Cerebellar cortex (tissue), 1 donor: ENCODE results near the gene EPB41L3.
"Not testable (repeated sequence)": the region's sequence is repeated elsewhere in the genome, so short reads cannot be mapped to it uniquely, and the experiment has no call there.

ENCODE experiments used
- DNase-seq: peaks from one replicate; pipeline ENCODE4 v3.0.0-alpha.2; 2015; ENCODE audit warnings: low spot score

EPB41L3 gene

DNA sequence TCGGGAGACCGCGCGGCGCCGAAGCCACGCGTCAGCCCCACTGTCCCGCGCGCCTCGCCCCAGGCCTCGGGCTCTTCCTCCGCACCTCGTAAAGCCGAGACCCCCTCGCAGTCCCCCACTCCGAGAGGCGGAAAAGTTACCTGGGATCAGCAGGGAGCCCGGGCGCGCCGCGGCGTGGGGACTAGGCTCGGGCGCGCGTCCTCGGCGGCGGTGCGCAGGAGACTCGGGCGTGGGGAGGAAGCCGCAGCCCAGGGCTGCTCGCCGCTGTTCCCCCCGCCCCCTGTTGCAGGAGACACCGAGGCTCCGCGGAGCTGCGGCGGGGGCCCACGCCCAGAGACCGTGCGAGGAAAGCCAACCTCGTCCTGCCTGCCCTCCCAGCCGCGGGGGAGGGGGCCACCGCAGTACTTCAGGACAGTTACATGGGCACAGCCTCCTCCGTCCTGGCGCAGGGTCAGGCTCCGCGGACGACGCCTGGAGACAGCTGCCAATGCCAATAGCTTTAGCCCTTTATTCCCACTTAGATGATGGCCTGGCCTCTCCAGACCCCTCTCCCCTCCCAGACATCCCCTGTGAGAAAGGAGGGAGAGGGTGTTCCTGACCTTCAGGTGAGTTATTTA is at the start of gene EPB41L3:
Gene EPB41L3, minus strand, starts transcription at position 225 of the 617 bp plus-strand sequence. CDS start 54,814 bp downstream, outside the sequence.
- DNase-seq, result no peak

DNA sequence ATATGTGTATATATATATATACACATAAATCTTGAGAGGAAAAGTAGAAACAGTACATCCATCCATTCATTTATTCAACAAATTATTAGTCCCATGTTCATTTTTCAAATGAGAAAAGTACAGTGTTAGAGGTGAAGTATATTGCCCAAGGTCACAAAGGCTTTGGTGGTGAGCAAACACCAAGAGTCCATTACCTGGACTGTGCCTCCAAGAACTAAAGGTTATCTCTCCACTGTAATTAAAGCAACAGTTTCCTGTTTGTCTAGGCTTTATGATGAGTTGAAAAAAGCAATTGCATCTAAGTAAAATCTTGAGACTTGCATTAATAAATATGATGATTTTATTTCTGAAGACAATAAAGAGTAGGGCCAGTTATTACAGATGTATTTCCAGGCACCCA is 44.7 kb upstream of the EPB41L3 start:
- no peak for DNase-seq

DNA sequence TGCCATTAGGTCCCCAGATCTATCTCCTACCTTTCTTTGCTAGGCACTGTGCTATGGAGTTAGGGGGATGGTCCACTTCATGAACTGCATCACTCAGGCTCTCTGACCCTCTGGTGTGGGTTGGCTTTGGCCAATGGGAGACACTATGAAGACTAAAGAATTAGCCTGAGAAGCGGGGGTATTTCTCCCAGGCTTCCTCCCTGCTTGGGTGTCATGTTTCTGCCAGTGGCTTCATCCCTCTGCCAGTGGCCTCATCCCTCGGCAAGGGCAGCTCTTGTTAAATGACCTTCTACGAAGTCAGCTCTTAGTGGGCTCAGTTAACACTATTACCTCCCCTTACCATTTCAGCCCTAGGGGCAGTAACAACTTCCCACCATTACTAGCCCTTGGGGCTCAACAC is 41.9 kb upstream of the EPB41L3 start:
- no peak for DNase-seq

GRCh38 chr18:5584746-5585417 is 41.1 kb upstream of the EPB41L3 start:
- no peak for DNase-seq

- no peak for DNase-seq
These were observed 39.3 kb upstream of the EPB41L3 start for GRCh38 chr18:5582849-5583681.

- no peak for DNase-seq
These were observed 38.3 kb upstream of the EPB41L3 start for GRCh38 chr18:5582076-5582475.

GRCh38 chr18:5574843-5575242 is 31.0 kb upstream of the EPB41L3 start:
- no peak for DNase-seq

DNA sequence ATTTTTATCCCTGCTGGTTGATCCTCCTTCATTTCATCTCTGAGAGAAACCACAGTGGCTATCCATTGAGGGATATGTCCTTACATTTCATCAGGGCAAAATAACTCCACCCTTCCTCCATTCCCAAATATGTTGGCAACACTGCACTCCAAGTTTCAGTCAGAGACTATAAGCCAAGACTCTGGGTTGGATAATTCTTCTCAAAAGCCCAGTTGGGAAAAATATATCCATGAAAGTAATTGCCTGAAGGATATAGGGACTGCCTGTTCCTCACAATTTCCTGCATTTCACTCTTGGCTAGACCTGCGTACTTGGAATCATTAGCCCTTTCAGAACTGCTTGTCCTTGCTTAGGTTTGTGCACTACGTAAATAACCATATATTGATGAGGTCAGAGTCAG is 27.9 kb upstream of the EPB41L3 start:
- DNase-seq, result no peak

DNA sequence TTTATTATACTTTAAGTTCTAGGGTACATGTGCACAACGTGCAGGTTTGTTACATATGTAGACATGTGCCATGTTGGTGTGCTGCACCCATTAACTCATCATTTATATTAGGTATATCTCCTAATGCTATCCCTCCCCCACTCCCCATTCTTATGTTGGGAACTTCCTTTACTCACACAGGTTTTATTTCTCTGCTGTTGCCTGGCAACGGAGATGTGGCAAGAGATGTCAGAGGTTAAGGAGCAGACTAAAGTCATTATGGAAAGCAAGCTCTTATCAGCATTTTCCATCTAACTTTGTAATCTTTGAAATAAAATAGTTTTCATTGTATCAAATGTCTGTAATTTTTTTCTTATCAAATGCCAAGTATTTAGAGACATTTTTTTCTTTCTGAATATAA is 26.8 kb upstream of the EPB41L3 start:
- DNase-seq, result not testable (repeated sequence)

GRCh38 chr18:5568416-5568815 is 24.6 kb upstream of the EPB41L3 start:
- no peak for DNase-seq

GRCh38 chr18:5558851-5559250 is 15.1 kb upstream of the EPB41L3 start:
- no peak for DNase-seq

DNA sequence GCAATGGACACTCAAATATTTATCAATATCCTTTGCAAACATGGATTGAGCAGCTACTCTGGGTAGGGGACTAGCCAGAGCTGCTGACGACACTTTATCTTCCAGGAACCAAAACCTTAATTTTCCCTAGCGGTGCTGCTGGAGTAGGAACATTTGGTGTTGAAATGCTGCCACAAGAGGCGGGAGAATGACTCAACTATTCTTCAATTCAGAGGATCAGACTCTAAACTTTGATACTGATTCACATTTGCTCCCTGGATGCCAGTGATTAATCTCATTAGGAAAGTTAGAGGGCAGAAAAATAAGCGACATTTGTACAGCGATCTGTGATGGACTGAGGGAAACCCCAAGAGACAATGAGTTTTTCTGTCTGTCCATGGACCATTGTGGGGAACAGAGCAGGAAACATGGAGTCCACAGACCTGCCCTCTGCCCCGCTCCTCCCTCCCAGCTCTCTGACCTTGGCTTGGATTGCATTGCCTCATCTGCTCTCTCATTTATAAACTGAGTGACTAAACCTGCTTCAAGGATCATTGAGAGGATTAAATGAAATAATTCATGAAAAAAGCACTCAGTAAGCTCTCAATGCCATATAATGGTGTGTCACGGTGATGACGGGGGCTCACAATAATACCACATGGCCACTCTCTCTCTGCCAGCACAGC is 12.6 kb upstream of the EPB41L3 start:
- DNase-seq, result no peak

DNA sequence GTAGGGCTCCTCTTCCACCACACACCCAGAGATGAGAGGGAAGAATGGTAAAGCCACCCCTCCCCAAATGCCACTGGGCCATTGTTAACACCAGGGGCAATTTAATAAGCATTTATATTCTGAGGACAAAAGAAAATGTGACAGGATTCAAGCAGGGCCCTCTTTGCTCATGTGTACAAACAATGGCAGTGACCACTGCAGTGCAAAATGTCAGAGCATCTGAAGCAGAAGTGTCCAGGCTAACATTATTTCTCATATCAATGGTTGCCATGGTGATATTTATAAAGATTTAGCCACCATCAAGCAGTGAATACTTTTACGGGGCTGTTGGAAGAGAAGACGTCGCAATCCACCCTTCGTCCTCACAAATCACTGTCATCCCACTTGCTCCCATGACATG is 10.8 kb upstream of the EPB41L3 start:
- no peak for DNase-seq

- peak; percentile 78 for DNase-seq
These were observed 2.9 kb upstream of the EPB41L3 start for GRCh38 chr18:5546660-5547059.

DNA sequence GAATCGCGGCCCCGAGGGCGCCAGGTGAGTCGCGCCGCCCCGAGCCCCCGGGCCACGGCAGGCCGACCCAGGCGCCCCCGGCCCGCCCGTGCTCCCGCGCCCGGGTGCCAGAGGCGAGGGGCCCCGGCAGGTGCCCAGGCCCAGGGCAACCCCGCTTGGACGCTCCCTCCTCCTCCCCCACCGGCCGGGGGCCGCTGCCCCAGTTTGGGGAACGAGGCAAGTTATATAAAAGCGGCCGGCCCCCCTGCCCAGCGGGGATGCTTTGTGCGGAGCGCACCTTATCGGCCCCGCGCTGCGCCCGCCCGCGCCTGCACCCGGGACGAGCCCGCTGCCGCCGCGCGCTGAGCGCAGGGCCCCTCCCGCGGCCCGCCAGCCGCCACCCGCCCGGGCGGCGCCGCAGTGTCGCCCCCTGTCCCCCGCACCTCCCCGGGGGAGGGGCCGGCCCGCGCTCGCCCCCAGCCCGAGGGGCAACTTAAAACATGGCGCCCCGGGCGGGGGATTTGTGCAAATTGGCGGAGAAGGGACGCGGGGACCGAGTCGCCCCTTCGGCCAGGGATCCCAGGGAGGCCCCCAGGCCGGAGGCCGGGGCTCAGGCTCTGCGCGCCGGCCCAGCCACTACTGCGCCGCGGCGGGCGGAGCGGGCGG is 639 bp downstream of the EPB41L3 start:
- no peak for DNase-seq

DNA sequence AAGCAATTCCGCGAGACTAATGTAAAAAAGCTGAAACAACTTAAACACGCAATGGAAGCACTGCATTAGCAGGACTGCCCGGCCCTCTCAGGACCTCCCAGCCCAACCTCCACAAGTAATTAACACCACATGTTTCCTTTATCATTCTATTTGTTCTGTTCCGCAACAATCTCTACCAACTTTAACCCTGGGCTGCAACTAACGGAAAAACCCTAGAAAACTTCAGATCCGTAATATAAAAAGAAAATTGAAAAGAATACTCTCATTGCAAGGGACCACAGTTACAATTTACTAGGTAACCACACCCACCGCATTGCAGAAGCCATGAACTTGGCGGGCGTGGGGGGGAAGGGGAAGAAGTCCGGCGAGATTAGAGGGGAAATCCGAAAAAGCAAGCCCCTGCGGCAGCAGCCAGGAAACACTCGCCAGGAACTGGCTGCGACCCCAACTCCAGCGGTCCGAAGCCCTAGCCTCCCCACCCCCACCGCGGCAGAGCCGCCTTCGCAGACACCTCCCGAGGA is 1.2 kb downstream of the EPB41L3 start:
- no peak for DNase-seq

DNA sequence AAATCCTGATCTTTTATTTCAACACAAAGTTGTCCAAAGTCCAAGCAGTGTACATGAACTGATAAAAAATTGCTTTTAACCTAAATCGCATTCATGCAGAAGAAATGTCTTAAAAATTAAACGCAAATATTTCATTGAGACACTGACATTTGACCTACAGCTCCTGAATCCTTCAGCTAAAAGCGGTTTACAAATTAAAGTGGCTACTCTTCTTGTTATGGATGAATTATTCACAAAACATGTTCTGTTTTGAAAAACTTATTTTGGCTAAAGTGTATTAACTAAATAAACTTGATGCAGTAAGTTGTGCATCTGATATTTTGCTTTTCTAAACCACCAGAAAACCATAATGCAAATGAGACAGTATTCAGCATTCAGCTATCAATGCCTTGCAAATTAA is 2.2 kb downstream of the EPB41L3 start:
- DNase-seq, result no peak

DNA sequence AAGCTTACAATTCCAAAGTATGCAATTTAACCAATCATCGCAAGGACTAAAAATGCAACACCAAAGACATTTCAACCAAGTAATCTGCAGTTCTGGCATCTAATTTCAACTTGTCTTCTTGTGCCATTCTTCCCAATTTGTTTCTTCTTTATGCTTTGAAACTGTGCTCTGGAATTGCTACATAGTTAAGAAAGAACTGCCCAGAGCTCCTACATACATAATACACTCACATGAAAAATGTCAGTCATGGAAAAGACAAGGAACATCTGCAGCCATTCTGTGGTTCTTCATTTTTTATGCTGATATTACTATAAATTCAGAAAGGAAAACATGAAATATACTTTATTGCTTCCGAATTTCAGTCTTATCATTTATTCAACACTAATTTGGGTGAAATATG is 4.4 kb downstream of the EPB41L3 start:
- DNase-seq, result no peak

- no peak for DNase-seq
These were observed 5.3 kb downstream of the EPB41L3 start for GRCh38 chr18:5538544-5538943.

DNA sequence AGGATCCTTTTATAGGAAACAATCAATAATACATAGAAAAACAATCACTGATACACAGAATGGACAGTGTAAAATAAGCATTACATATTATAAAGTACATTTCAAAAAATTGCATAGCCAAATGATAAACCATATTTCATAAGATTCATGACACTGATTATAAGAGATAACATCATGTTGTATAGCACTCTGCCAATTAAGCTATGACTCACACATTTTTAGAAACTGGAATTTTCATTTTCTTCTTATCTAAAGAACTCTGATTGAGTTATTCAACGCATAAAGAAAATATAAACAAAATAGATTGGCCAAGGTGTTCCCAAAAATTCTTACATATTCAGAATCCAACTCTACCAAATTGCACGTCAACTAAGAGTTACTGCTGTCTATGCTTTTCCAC is 5.9 kb downstream of the EPB41L3 start:
- no peak for DNase-seq

GRCh38 chr18:5534845-5535244 is 9.0 kb downstream of the EPB41L3 start:
- DNase-seq, result no peak

GRCh38 chr18:5532066-5532465 is 11.7 kb downstream of the EPB41L3 start:
- no peak for DNase-seq
